GM04504 (cell line): ENCODE measurements around the gene FARS2.

ENCODE experiments used
- DNase-seq: peaks from one replicate; pipeline ENCODE4 v3.0.0-alpha.2; 2012; ENCODE audit warnings: low read depth

Gene FARS2

GRCh38 chr6:5379647-5380242 is 118.4 kb downstream of the FARS2 start:
- DNase-seq, result no peak

- no peak for DNase-seq
Observed at GRCh38 chr6:5383856-5384255, 122.5 kb downstream of the FARS2 start.

- no peak for DNase-seq
Observed at GRCh38 chr6:5384276-5384675, 123.0 kb downstream of the FARS2 start.

GRCh38 chr6:5388326-5388725 is 127.0 kb downstream of the FARS2 start:
- DNase-seq, result no peak

GRCh38 chr6:5389086-5389745 is 127.9 kb downstream of the FARS2 start:
- DNase-seq, result no peak

- no peak for DNase-seq
Observed at GRCh38 chr6:5390177-5390576, 128.9 kb downstream of the FARS2 start.

- DNase-seq, result no peak
Observed at GRCh38 chr6:5394280-5394679, 133.0 kb downstream of the FARS2 start.

GRCh38 chr6:5395719-5396118 is 134.4 kb downstream of the FARS2 start:
- no peak for DNase-seq

- DNase-seq, result no peak
Observed at GRCh38 chr6:5398530-5398929, 137.2 kb downstream of the FARS2 start.

- DNase-seq, result no peak
Observed at GRCh38 chr6:5399391-5399790, 138.1 kb downstream of the FARS2 start.

- no peak for DNase-seq
Observed at GRCh38 chr6:5401845-5402738, 140.8 kb downstream of the FARS2 start.

- no peak for DNase-seq
Observed at GRCh38 chr6:5403076-5403475, 141.8 kb downstream of the FARS2 start.

GRCh38 chr6:5403609-5404008 is 142.3 kb downstream of the FARS2 start:
- no peak for DNase-seq

GRCh38 chr6:5405976-5406375 is 144.7 kb downstream of the FARS2 start:
- no peak for DNase-seq

GRCh38 chr6:5411414-5411813 is 150.1 kb downstream of the FARS2 start:
- DNase-seq, result no peak

GRCh38 chr6:5412017-5412416 is 150.7 kb downstream of the FARS2 start:
- no peak for DNase-seq

GRCh38 chr6:5412663-5413062 is 151.3 kb downstream of the FARS2 start:
- DNase-seq, result no peak

- DNase-seq, result no peak
Observed at GRCh38 chr6:5416250-5416649, 154.9 kb downstream of the FARS2 start.

GRCh38 chr6:5422321-5422915 is 161.1 kb downstream of the FARS2 start:
- DNase-seq, result peak; percentile 28

GRCh38 chr6:5423251-5423650 is 161.9 kb downstream of the FARS2 start:
- no peak for DNase-seq

GRCh38 chr6:5424726-5425125 is 163.4 kb downstream of the FARS2 start:
- no peak for DNase-seq

- DNase-seq, result no peak
Observed at GRCh38 chr6:5425267-5425666, 164.0 kb downstream of the FARS2 start.

GRCh38 chr6:5425797-5426196 is 164.5 kb downstream of the FARS2 start:
- DNase-seq, result no peak
